H9 (cell line): ENCODE measurements around the gene MRGPRX2. TPM values are rescaled to one million over a fixed set of nuclear protein-coding genes. Genes with fewer than 3 reads are reported as not detected.

ENCODE experiments used
- DNase-seq: peaks from one replicate; pipeline ENCODE4 v3.0.0-alpha.2; 2017
- H2AFZ ChIP-seq: one replicate; pipeline ENCODE4 v1.6.1; 2013; ENCODE audit warnings: mild to moderate bottlenecking, low read length, control low read depth, moderate library complexity
- H2AK5ac ChIP-seq: 2 replicates; pipeline ENCODE4 v1.6.1; 2013; ENCODE audit warnings: low read length, control low read depth, mixed read lengths; ENCODE audit not compliant: insufficient read length
- H2BK120ac ChIP-seq: one replicate; pipeline ENCODE4 v1.6.1; 2013; ENCODE audit warnings: low read depth, mild to moderate bottlenecking, low read length, control low read depth, inconsistent platforms; ENCODE audit not compliant: poor library complexity, severe bottlenecking
- H2BK12ac ChIP-seq: 2 replicates; pipeline ENCODE4 v1.6.1; 2013; ENCODE audit warnings: low read length, control low read depth, mixed read lengths, low read depth; ENCODE audit not compliant: insufficient read length
- H2BK15ac ChIP-seq: 2 replicates; pipeline ENCODE4 v1.6.1; 2013; ENCODE audit warnings: low read depth, low read length, control low read depth
- H2BK20ac ChIP-seq: one replicate; pipeline ENCODE4 v1.6.1; 2013; ENCODE audit warnings: low read depth, mild to moderate bottlenecking, low read length, control low read depth, inconsistent platforms; ENCODE audit not compliant: poor library complexity, severe bottlenecking
- H2BK5ac ChIP-seq: 2 replicates; pipeline ENCODE4 v1.6.1; 2013; ENCODE audit warnings: low read length, control low read depth, mixed read lengths; ENCODE audit not compliant: insufficient read length
- H3K14ac ChIP-seq: 2 replicates; pipeline ENCODE4 v1.6.1; 2013; ENCODE audit warnings: low read length, control low read depth; ENCODE audit not compliant: insufficient read depth
- H3K18ac ChIP-seq: 2 replicates; pipeline ENCODE4 v1.6.1; 2013; ENCODE audit warnings: low read depth, mild to moderate bottlenecking, mixed read lengths, low read length, control low read depth; ENCODE audit not compliant: insufficient read length
- H3K23ac ChIP-seq: 2 replicates; pipeline ENCODE4 v1.6.1; 2013; ENCODE audit warnings: low read length, control low read depth, mixed read lengths, low read depth; ENCODE audit not compliant: insufficient read length
- H3K23me2 ChIP-seq: 2 replicates; pipeline ENCODE4 v1.6.1; 2013; ENCODE audit warnings: low read depth, mild to moderate bottlenecking, mixed read lengths, low read length, control low read depth; ENCODE audit not compliant: insufficient read length, poor library complexity, severe bottlenecking
- H3K27ac ChIP-seq: 2 replicates; pipeline ENCODE4 v1.5.1; 2013; ENCODE audit warnings: low read length, control low read depth, mixed read lengths, low read depth; ENCODE audit not compliant: insufficient read length
- H3K27me3 ChIP-seq: 2 replicates; pipeline ENCODE4 v1.6.1; 2013; ENCODE audit warnings: low read length, control low read depth, inconsistent platforms; ENCODE audit not compliant: insufficient read depth
- H3K4ac ChIP-seq: 2 replicates; pipeline ENCODE4 v1.6.1; 2013; ENCODE audit warnings: low read depth, mild to moderate bottlenecking, control low read depth, inconsistent platforms, low read length, moderate library complexity
- H3K4me1 ChIP-seq: 2 replicates; pipeline ENCODE4 v1.6.1; 2013; ENCODE audit warnings: low read length, control low read depth, inconsistent platforms; ENCODE audit not compliant: insufficient read depth
- H3K4me2 ChIP-seq: 2 replicates; pipeline ENCODE4 v1.6.1; 2013; ENCODE audit warnings: low read length, control low read depth, mixed read lengths; ENCODE audit not compliant: insufficient read length, insufficient read depth
- H3K56ac ChIP-seq: 2 replicates; pipeline ENCODE4 v1.6.1; 2013; ENCODE audit warnings: low read depth, mild to moderate bottlenecking, mixed read lengths, low read length, control low read depth; ENCODE audit not compliant: insufficient read length
- H3K79me1 ChIP-seq: 2 replicates; pipeline ENCODE4 v1.6.1; 2013; ENCODE audit warnings: low read depth, mild to moderate bottlenecking, moderate library complexity, low read length, control low read depth, inconsistent platforms; ENCODE audit not compliant: insufficient read depth, poor library complexity, severe bottlenecking
- H3K79me2 ChIP-seq: 2 replicates; pipeline ENCODE4 v1.6.1; 2013; ENCODE audit warnings: low read length, control low read depth, inconsistent platforms; ENCODE audit not compliant: insufficient read depth
- H3K9ac ChIP-seq: 2 replicates; pipeline ENCODE4 v1.6.1; 2013; ENCODE audit warnings: low read length, control low read depth, mixed read lengths; ENCODE audit not compliant: insufficient read length; ENCODE audit errors: extremely low read depth
- H3K9me3 ChIP-seq: one replicate; pipeline ENCODE4 v1.6.1; 2013; ENCODE audit warnings: low read depth, low read length, inconsistent platforms; ENCODE audit not compliant: control insufficient read depth
- H3T11ph ChIP-seq: one replicate; pipeline ENCODE4 v1.6.1; 2013; ENCODE audit warnings: mild to moderate bottlenecking, low read length, control low read depth, inconsistent platforms
- H4K20me1 ChIP-seq: one replicate; pipeline ENCODE4 v1.6.1; 2013; ENCODE audit not compliant: control insufficient read depth, insufficient read length, insufficient read depth
- H4K5ac ChIP-seq: 2 replicates; pipeline ENCODE4 v1.6.1; 2013; ENCODE audit warnings: low read depth, mild to moderate bottlenecking, mixed read lengths, low read length, control low read depth; ENCODE audit not compliant: insufficient read length
- H4K8ac ChIP-seq: replicated peaks from 2 replicates; pipeline ENCODE4 v1.6.1; 2013; ENCODE audit warnings: low read length, control low read depth, mixed read lengths, low read depth; ENCODE audit not compliant: insufficient read length
- H4K91ac ChIP-seq: 2 replicates; pipeline ENCODE4 v1.6.1; 2013; ENCODE audit warnings: low read depth, mild to moderate bottlenecking, moderate library complexity, mixed read lengths, low read length, control low read depth; ENCODE audit not compliant: insufficient read length
- H3K27ac Mint-ChIP-seq, 3 experiments: 2 replicates in 2 of 3; 3 replicates in 1 of 3; pipeline ENCODE4 v1.8.0; 2020 to 2021; ENCODE audit warnings: mixed read lengths in 3 of 3, mild to moderate bottlenecking in 1 of 3, moderate library complexity in 1 of 3
- H3K27me3 Mint-ChIP-seq: 2 replicates; pipeline ENCODE4 v1.8.0; 2021; ENCODE audit warnings: low read depth, mild to moderate bottlenecking, moderate library complexity, mixed read lengths
- H3K36me3 Mint-ChIP-seq, 3 experiments: 2 replicates in 2 of 3; 3 replicates in 1 of 3; pipeline ENCODE4 v1.8.0; 2020 to 2021; ENCODE audit warnings: low read depth in 3 of 3, mixed read lengths in 3 of 3; ENCODE audit not compliant: insufficient read depth in 1 of 3
- H3K4me1 Mint-ChIP-seq, 2 experiments: 2 replicates each; pipeline ENCODE4 v1.8.0; 2020; ENCODE audit warnings: mixed read lengths in 2 of 2
- H3K4me3 Mint-ChIP-seq, 2 experiments: 2 replicates in 1 of 2; 3 replicates in 1 of 2; pipeline ENCODE4 v1.8.0; 2020 to 2021; ENCODE audit warnings: mild to moderate bottlenecking in 2 of 2, mixed read lengths in 2 of 2, moderate library complexity in 1 of 2
- H3K9me3 Mint-ChIP-seq, 2 experiments: 2 replicates in 1 of 2; 3 replicates in 1 of 2; pipeline ENCODE4 v1.8.0; 2020; ENCODE audit warnings: mild to moderate bottlenecking in 2 of 2, mixed read lengths in 2 of 2, moderate library complexity in 1 of 2
- CTCF ChIP-seq: fragments of 200-600 bp; sonication (generic); conservative IDR thresholded peaks from 3 replicates; pipeline ENCODE4 v1.8.0; 2021; ENCODE audit warnings: antibody characterized with exemption, mild to moderate bottlenecking
- WGBS: extraction: QIAGEN DNeasy Blood & Tissue Kit; methylation state at CpG from one replicate; pipeline ENCODE4 v1.1.7; 2013; ENCODE audit warnings: missing lambda C conversion rate, low lambda C conversion rate, mixed read lengths; ENCODE audit not compliant: insufficient read length; ENCODE audit errors: extremely low coverage; 5-methylcytosine and 5-hydroxymethylcytosine counted together
- total RNA-seq: library from RNA; stranded (reverse); gene quantifications from 2 replicates; pipeline ENCODE4 v1.2.1, GENCODE V29; 2021

The MRGPRX2 gene
- total RNA-seq, 1 experiment from 2014 or later: not detected

- Histone ChIP-seq H3K79me2 (no peaks in the 10 kb centered on the region), H3K27me3 (no peaks in the 10 kb centered on the region), H2AK5ac (no peak overlapping the region), H4K8ac (no peak overlapping the region), H3K9ac (no peak overlapping the region), H3K14ac (no peak overlapping the region), H3K23me2 (no peaks in the 10 kb centered on the region), H3K4ac (no peak overlapping the region), H2BK120ac (no peak overlapping the region), H2AFZ (no peak overlapping the region), H3K79me1 (no peaks in the 10 kb centered on the region), H4K5ac (no peak overlapping the region), H4K91ac (no peak overlapping the region), H3K4me2 (no peak overlapping the region), H3K4me1 (no peaks in the 10 kb centered on the region), H2BK15ac (no peak overlapping the region), H3K9me3 (no peaks in the 10 kb centered on the region), H2BK20ac (no peak overlapping the region), H3K18ac (no peak overlapping the region), H3K27ac (no peak overlapping the region), H4K20me1 (no peaks in the 10 kb centered on the region), H2BK5ac (no peak overlapping the region), H3K56ac (no peak overlapping the region), H3T11ph (no peak overlapping the region), H2BK12ac (no peak overlapping the region), H3K23ac (no peak overlapping the region)
- TF ChIP-seq CTCF: no peak
- H3K27ac Mint-ChIP-seq: no peak overlapping the region
- no peak overlapping the region for H3K4me3 Mint-ChIP-seq
- peaks cover 24% of the 10 kb centered on the region for H3K27me3 Mint-ChIP-seq
- no peaks in the 10 kb centered on the region for H3K4me1 Mint-ChIP-seq
- H3K36me3 Mint-ChIP-seq: no peaks in the 10 kb centered on the region
- no peak for DNase-seq
- H3K9me3 Mint-ChIP-seq: no peaks in the 10 kb centered on the region
- no CpG with 5 or more reads among the region's 2 CpGs for WGBS
These were observed 34.3 kb upstream of the MRGPRX2 start for GRCh38 chr11:19094859-19095258.
